Endometrium (tissue), 2 donors: ENCODE data around the gene TBCK.
"Not testable (repeated sequence)": the region's sequence is repeated elsewhere in the genome, so short reads cannot be mapped to it uniquely, and the experiment has no call there.

Source experiments
- FAIRE-seq: peaks from 2 replicates; lab custom pipeline; 2012; peaks lifted over from hg19 to GRCh38; lab: Jason Lieb, UNC
- donor health status: control.
- donor health status: control.

The TBCK gene

DNA sequence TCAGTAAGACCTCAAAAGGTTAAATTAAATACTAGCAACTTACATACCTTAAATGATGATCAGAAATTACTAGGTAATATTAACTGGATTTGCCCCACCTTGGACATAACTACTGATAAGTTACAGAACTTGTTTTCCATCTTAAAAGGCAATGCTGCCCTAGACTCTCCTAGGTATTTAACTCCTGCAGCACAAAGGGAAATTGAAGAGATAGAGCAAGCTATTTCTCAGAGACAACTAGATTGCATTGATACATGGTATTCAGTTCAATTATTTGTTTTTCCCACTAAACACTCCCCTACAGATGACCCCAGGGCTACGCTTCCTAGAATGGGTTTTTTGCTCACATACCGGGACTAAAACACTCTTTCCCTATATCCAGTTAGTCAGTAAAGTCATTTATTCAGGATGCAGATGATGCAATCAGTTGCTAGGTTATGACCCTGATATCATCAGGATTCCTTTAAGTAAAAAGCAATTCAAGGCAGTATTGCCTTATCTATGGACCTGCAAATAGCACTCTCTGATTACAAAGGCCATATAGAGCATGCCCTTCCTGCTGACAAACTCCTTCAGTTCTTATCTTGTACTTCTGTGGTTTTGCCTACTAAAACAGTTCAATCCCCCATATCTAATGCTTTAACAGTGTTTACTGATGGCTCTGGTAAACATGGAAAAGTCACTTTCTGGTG, 204.1 kb downstream of the TBCK start:
- FAIRE-seq = not testable (repeated sequence)

- FAIRE-seq = no peak
Observed at GRCh38 chr4:106109929-106110328, 206.1 kb downstream of the TBCK start.

GRCh38 chr4:106105697-106106096, 210.3 kb downstream of the TBCK start:
- no peak for FAIRE-seq

- FAIRE-seq = no peak
Observed at GRCh38 chr4:106104276-106104675, 211.7 kb downstream of the TBCK start.

DNA sequence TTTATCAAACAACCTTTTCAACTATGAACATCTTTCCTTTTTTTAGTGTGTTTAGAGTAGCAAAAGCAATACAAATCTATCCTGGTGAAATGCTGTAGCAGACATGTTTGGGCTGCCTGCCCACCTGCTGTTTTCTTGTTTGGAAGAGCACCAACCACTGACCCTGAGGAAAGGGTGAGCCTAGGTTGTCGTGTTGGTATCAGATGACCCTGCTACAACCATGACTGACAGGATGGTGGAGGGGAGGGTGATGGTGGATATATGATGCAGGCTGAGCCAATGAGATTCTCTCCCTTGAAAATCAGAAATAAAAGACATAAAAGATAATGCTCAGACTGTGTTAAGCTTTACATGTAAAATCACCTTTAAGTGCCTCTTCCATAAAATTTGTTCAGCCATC, 219.6 kb downstream of the TBCK start:
- no peak for FAIRE-seq

DNA sequence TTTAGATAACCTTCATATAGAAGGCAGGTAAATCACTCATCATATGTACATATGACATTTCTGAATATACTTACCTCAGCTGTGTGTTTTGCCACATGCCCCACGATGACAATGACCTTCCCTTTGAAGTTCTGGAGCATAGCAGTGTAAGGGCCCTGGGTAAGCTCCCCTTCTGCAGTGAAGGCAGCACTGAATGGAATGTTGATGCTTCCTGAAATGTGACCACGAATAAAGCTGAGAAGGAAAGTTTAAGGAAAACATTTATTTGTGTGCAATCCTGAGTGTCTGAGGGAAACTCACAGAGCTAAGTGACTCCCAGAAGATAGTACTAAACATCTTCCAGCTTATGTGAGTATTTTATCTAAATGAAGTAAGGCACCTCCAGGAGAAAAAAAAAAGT, 220.6 kb downstream of the TBCK start:
- FAIRE-seq = no peak

DNA sequence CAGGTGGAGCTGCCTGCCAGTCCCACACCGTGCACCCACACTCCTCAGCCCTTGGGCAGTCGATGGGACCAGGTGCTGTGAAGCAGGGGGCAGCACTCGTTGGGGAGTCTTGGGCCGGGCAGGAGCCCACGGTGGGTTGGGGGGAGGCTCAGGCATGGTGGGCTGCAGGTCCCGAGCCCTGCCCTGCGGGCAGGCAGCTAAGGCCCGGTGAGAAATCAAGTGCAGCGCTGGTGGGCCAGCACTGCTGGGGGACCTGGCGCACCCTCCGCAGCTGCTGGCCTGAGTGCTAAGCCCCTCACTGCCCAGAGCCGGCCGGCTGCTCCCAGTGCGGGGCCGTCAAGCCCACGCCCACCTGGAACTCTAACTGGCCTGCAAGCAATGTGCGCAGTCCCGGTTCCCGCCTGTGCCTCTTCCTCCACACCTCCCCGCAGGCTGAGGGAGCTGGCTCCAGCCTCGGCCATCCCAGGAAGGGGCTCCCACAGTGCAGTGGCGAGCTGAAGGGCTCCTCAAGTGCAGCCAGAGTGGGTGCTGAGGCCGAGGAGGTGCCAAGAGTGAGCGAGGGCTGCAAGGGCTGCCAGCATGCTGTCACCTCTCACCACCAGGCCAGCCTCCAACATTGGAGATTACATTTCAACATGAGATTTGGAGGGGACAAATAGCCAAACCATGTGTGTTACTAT, 223.5 kb downstream of the TBCK start:
- no peak for FAIRE-seq

- FAIRE-seq = no peak
Observed at GRCh38 chr4:106090826-106091225, 225.2 kb downstream of the TBCK start.

- no peak for FAIRE-seq
Observed at GRCh38 chr4:106083065-106083464, 232.9 kb downstream of the TBCK start.

- no peak for FAIRE-seq
Observed at GRCh38 chr4:106080376-106080775, 235.6 kb downstream of the TBCK start.

DNA sequence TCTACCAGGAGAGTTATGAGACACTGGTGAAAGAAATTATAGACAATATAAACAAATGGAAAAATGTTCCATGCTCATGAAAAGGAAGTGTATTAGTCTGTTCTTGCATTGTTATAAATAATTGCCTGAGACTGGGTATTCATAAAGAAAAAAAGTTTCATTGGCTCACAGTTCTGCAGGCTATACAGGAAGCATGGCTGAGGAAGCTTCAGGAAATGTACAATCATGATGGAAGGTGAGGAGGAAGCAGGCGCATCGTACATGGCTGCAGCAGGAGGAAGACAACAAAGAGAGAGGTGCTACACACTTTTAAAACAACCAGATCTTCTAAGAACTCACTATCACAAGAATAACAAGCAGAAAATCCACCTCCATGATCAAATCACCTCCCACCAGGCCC, 236.4 kb downstream of the TBCK start:
- FAIRE-seq = no peak

GRCh38 chr4:106065018-106065417, 251.0 kb downstream of the TBCK start:
- FAIRE-seq = no peak

DNA sequence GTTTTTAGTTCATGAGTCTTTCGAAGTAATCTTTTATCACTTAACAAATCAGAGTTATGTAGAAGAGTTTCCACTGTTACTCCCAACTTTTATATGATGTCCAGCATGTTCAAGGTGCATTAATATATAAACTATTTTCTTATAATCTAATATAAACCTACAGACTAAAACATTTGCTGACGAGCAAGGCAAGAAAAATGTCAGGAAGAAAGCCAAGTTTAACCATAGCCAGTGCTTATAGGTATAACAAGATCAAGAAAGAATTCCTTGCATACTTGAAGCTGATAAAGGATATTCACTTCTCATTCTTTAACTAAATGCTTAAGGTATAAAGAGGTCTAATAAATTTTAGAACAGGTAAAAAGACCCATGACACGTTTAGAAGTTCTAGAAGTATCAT, 253.0 kb downstream of the TBCK start:
- FAIRE-seq = no peak

GRCh38 chr4:106062452-106062875, 253.5 kb downstream of the TBCK start:
- no peak for FAIRE-seq

- FAIRE-seq = no peak
Observed at GRCh38 chr4:106058921-106059320, 257.1 kb downstream of the TBCK start.

DNA sequence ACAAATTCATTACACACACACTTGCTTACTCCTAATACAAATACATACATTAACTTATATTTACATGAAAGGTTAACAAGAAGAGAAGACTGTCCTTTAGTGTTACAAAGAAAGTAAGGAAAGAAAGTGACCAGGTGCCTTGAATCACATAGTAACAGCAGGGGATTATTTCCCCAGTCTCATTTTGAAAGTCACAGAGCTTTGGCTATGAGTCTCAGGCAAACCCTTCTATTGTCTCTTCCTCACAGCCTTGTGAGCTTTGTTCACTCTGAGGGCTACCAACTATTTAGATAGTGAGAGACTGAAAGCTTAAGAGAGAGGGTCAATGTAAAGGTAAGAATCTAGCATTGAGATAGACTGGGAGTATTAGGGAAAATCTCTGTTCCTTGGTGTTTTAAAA, 259.1 kb downstream of the TBCK start:
- FAIRE-seq = no peak

DNA sequence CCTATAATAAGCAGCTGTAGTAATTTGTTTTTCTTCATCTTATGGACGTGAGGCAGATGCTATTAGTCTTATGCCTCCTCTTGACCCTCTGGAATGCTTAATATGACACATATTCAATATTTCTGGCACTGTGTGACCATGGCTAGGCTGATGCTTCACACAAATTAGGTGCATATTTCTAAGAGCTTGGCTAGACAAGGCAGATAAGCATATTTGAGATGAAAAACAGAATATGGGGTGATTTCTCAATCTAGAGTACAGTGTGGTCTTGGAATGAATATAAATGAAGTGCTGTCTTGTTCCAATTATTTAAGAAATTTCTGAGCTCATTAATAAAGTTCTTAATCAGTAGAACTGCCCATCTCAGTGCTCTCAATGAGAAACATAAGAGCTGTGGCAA, 264.5 kb downstream of the TBCK start:
- FAIRE-seq = no peak

- no peak for FAIRE-seq
Observed at GRCh38 chr4:106049490-106049889, 266.5 kb downstream of the TBCK start.

- no peak for FAIRE-seq
Observed at GRCh38 chr4:106048250-106048971, 267.6 kb downstream of the TBCK start.

DNA sequence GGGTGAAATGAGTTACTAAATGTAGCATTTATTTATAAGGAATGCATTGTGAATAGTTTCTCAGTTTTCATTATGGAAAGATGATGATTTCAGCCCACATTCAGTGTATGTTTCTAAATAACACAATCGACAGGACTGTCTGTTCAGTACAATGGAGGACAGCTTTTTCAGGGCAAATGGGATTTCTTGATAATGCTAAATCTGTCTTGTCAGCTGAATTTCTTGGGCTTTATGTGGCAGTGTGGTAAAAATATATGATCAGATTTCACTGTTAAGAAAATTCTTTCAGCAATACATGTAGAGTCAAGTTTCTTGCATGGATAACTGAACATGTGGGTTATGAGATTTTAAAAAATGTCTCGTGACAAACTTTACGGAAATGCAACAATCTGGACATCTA, 269.9 kb downstream of the TBCK start:
- FAIRE-seq = no peak

DNA sequence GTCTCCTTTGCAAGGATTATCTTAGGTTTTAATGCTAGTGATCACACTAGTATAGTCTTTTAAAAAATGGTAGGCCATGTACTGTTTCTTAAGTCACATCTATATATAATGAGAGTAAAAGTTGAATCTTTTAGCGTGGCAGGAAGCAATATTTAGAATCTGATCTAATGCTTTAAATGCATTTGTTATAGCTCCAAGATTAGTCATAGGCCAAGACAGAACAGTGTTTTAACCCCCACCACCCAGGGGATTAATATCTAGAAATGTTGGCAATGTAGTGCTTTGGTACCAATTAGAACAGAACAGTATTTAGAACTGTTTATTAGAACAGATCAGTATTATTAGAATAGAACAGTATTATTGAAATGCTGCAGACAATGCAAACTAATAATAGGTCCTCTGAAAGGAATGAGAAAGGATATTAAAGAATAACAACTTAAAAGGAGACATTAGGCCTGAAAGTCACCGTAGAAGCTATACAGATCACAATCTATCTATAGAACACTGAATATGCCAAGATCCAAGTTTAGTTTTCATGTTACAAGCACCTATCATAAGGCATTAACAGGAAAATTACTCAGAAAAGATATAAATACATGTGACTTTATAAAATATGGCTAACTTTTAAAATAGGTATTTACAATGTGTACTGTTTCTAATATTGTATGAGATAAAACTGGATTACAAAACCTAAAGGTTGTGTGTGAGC, 274.6 kb downstream of the TBCK start:
- FAIRE-seq = no peak

- no peak for FAIRE-seq
Observed at GRCh38 chr4:106039796-106040195, 276.2 kb downstream of the TBCK start.

- no peak for FAIRE-seq
Observed at GRCh38 chr4:106038908-106039307, 277.1 kb downstream of the TBCK start.
